ENCODE results near the gene DCDC1. TPM values are rescaled to one million over a fixed set of nuclear protein-coding genes. Genes with fewer than 3 reads are reported as not detected.

DCDC1 gene
- total RNA-seq, 4 donors from 2014 or later = 0.26 to 8.0 (median 1.5) TPM

- Histone ChIP-seq H3K36me3 (no peaks in the 10 kb centered on the region), H3K27me3 (no peaks in the 10 kb centered on the region), H3K4me1 (no peaks in the 10 kb centered on the region), H3K9me3 (no peaks in the 10 kb centered on the region), H3K4me3 (no peak overlapping the region), H3K27ac (no peak overlapping the region)
- TF ChIP-seq CTCF (IDR thresholded peaks at IDR 0.05) = no peak
- TF ChIP-seq POLR2A (IDR thresholded peaks at IDR 0.05) = no peak
- intact Hi-C loops (cut with DNase I; ENCODE audit: low total_unique reads) = no loop called here
- no peak for DNase-seq
Observed at GRCh38 chr11:31414338-31414737, 44.8 kb upstream of the DCDC1 start.

GRCh38 chr11:31412946-31413345 is 43.4 kb upstream of the DCDC1 start:
- no peaks in the 10 kb centered on the region for H3K4me1 ChIP-seq
- TF ChIP-seq CTCF (IDR thresholded peaks at IDR 0.05) = no peak
- no peak overlapping the region for H3K4me3 ChIP-seq
- H3K36me3 ChIP-seq = no peaks in the 10 kb centered on the region
- intact Hi-C loops (cut with DNase I; ENCODE audit: low total_unique reads) = no loop called here
- no peaks in the 10 kb centered on the region for H3K27me3 ChIP-seq
- H3K9me3 ChIP-seq = no peaks in the 10 kb centered on the region
- no peak overlapping the region for H3K27ac ChIP-seq
- DNase-seq = no peak

GRCh38 chr11:31408201-31408600 is 38.7 kb upstream of the DCDC1 start:
- DNase-seq = no peak
- TF ChIP-seq CTCF (IDR thresholded peaks at IDR 0.05) (no peak), POLR2A (IDR thresholded peaks at IDR 0.05) (no peak)
- H3K4me1 ChIP-seq = no peaks in the 10 kb centered on the region
- H3K9me3 ChIP-seq = no peaks in the 10 kb centered on the region
- no peak overlapping the region for H3K4me3 ChIP-seq
- no peaks in the 10 kb centered on the region for H3K27me3 ChIP-seq
- H3K36me3 ChIP-seq = no peaks in the 10 kb centered on the region
- intact Hi-C loops (cut with DNase I; ENCODE audit: low total_unique reads) = no loop called here
- no peak overlapping the region for H3K27ac ChIP-seq

GRCh38 chr11:31404614-31405013 is 35.1 kb upstream of the DCDC1 start:
- H3K27me3 ChIP-seq = no peaks in the 10 kb centered on the region
- TF ChIP-seq POLR2A (IDR thresholded peaks at IDR 0.05) (no peak), CTCF (IDR thresholded peaks at IDR 0.05) (no peak)
- no peaks in the 10 kb centered on the region for H3K36me3 ChIP-seq
- H3K9me3 ChIP-seq = no peaks in the 10 kb centered on the region
- no peak overlapping the region for H3K27ac ChIP-seq
- DNase-seq = no peak
- H3K4me3 ChIP-seq = no peak overlapping the region
- no peaks in the 10 kb centered on the region for H3K4me1 ChIP-seq
- intact Hi-C loops (cut with DNase I; ENCODE audit: low total_unique reads) = no loop called here

- intact Hi-C loops (cut with DNase I; ENCODE audit: low total_unique reads) = no loop called here
Observed at GRCh38 chr11:31397239-31397834, 27.8 kb upstream of the DCDC1 start.

More at GRCh38 chr11:31397239-31397834, 27.8 kb upstream of the DCDC1 start:
- no peaks in the 10 kb centered on the region for H3K9me3 ChIP-seq
- no peaks in the 10 kb centered on the region for H3K27me3 ChIP-seq
- peak; percentile 21 to 30 (median 27) for TF ChIP-seq CTCF (IDR thresholded peaks at IDR 0.05)
- TF ChIP-seq POLR2A (IDR thresholded peaks at IDR 0.05) = no peak
- H3K27ac ChIP-seq = no peak overlapping the region
- H3K4me1 ChIP-seq = no peaks in the 10 kb centered on the region
- no peaks in the 10 kb centered on the region for H3K36me3 ChIP-seq
- H3K4me3 ChIP-seq = no peak overlapping the region
- no peak for DNase-seq

Data from uterus (tissue), 4 donors.